Iris pigment epithelial cell (primary cell): ENCODE results near the gene LRRC37A.
"Not testable (repeated sequence)": the region's sequence is repeated elsewhere in the genome, so short reads cannot be mapped to it uniquely, and the experiment has no call there.

ENCODE experiments used
- DNase-seq: peaks from one replicate; pipeline ENCODE4 v3.0.0-alpha.2; 2011; ENCODE audit warnings: low read depth

The LRRC37A gene

DNA sequence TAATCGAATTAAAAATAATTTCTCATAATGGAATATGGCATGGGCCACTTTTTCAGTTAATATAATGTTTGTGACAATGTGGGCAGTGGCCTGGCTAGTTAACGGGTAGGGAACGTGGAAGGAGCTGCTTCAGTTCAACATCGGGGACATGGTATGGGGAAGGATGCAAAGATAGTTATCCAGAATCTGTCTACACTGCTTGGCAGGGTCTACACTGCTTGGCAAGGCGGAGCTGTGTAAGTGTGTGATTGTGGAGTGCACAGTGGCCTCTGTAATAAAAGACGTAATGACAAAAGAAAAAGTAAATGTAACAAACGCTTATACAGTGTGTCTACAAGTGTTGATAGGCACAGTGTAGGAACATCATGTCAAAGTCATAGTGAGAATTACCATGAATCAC is 7.3 kb upstream of the LRRC37A start:
- not testable (repeated sequence) for DNase-seq

DNA sequence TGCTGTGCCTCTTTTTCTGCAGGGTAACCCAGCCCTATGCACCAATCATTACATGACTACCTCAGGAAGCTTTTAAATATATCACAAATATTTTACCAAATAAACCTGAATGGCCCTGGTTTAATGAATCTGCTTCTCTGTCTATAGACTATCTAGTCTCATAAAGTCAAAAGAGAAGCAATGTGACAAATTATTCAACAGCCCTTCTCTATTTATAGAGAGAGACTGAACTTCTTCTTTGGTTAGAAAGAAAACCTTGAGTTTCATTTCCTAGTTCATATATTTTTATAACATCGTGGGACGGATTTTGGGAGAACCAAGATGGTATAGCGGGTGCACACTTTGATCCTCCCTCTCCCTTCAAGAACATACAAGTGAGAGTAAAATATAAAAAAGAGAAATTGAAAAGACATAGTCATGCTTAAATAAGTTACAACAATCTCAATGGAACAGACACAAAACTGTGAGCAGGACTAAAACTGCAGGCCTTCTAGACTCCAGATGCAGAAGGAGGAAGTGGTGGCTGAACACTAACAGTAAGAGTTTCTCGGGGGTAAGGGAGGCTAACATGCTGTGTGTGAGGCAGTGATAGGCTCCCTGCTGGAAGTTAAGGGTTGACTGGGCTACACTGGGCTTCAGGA is 3.9 kb upstream of the LRRC37A start:
- DNase-seq: not testable (repeated sequence)

DNA sequence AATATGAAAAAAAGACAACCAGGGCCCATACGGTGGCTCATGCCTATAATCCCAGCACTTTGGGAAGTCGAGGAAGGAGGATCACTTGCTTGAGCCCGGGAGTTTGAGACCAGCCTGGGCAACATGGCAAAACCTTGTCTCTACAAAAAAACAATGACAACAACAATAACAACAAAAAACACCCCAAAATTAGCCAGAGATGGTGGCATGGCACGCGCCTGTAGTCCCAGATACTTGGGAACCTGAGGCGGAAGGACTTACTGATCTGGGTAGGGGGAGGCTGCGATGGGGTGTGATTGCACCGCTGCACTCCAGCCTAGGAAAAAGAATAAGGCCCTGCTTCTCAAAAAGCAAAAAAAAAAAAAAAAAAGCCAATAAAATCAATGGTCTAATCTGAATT is 3.3 kb upstream of the LRRC37A start:
- DNase-seq: not testable (repeated sequence)

DNA sequence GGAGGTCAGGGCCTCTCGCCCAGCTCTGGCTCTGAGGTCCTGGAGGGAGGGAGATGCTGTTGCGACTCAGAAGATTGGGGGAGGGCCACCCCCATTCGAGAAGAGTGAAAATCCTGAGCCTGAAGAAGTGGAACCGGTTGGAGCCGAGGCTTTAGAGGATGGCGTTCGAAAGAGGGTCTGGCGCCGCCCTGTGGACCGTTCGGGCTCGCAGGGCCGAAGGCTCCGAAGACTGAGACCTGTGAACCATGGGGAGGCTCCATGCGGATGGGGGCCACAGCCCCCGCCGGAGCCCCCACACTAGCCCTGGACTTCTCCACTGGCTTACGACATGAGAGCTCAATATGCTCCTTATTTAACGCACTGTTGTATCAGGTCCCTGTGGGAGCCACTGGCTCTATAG is 46.3 kb downstream of the LRRC37A start:
- not testable (repeated sequence) for DNase-seq

DNA sequence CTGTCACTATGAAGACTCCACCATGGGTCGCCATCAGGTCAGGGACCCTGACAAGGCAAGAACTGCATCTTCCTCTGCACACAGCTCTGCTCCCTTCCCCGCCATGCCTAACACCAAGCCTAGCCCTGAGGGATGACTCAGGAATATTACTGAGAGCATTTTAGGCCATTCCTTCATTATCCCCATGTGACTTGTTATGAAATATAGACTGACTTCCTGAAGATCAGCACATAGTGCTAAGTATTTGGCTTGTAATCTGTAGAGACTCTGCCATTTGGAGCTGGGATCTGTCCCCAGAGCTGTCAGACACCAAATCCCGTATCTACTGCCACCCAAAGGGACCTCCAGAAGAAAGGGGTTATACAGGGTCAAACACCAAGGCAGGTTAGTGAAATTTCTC is 47.2 kb downstream of the LRRC37A start:
- DNase-seq: not testable (repeated sequence)

DNA sequence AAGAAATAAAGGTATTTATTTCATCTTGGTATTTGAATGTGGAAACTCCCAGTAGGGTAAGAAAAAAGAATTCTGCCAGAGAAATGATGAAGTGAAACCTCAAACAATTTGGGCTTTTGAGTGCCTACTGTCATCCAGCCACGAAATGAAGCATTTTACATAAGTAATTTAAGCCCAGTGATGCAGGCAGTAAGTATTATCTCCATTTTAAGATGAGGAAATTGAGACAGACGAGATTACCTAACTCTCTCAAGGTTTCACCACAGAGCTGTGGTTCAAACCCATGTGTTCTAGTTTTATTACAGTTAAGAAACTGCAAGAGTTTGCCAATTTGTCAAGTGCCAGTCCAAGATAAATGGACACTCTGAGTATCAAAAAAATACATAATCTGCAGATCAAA is 53.4 kb downstream of the LRRC37A start:
- DNase-seq: not testable (repeated sequence)

DNA sequence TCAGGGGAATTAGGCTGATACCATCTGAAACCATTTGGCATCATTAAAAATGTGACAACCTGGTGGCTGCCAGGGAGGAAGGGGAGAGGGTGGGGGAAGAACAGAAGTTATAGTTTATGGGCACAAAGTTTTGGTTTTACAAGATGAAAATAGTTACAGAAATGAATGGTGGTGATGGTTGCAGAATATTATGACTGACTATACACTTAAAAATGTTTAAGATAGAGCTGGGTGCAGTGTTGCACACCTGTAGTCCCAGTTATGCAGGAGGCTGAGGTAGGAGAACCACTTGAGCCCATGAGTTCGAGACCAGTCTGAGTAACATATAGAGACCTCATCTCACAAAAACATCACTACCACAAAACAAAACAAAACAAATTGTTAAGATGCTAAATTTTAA is 54.1 kb downstream of the LRRC37A start:
- DNase-seq: not testable (repeated sequence)

DNA sequence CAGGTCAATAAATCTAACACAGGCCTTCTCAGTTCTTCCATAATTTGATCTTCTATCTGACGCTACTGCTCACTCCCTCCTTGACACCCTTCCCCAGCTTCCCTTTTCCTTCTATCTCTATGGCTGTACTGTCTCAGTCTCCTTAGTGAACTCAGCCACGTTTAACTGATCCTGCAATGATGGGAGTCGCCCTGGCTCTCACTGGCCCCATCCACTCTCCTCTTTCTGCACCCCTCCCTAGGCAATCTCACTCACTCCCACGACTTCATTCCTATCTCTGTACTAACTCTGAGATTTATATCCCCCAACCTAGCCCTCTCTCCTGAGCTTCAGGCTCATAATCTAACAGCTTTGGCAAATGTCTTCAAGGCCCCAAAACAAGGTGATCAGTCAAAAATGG is 58.9 kb downstream of the LRRC37A start:
- not testable (repeated sequence) for DNase-seq

DNA sequence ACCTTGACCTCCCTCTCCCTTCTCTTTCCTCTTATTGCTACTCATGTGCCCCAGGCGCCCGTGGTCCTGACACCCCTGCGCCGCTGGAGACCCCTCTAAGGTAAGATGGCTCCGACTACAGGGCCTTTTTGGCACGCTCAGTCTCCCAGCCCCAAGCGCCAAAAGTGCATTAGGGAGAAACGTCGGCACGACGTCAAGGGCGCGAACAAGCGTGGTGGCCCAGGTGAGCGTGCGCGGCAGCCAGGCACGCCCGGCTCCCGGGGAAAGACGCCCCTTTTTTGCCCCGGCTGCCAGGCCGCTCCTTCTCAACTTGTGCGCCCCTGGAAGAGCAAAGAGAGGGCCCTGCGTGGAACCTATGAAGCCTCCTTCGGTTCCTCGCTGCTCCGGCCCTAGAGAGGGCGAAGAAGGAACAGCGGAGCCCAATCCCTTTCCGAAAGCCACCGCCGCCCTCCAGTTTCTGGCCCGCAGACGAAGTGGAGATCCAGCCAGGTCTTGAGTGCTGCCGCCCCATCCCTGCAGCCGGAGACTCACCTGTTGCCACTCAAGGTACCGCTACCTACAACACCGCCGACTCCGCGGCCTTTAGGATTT is 66.3 kb downstream of the LRRC37A start:
- not testable (repeated sequence) for DNase-seq

DNA sequence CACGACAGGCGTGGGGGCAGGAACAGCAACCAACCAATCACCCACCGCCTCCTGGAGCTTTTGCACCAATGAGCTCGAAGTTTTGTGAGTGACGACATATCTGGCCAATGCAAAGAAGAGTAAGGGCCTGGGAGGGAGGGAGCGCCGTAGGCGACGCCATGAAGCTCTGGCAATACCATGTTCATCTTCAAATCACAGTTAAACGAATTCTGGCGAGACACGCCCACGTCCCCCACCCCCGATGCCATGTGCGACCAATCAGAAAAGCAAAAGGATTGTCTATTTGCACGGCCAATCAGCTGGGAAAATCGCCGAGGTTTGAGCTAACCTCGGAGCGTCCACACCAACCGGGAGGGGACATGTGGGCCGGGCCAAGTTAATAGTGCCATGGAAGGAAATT is 66.8 kb downstream of the LRRC37A start, which contains the start of gene ARL17B:
TSS of gene ARL17B (minus strand) at position 12 of the 400 bp plus-strand sequence. CDS start 3,369 bp downstream, outside the sequence.
- not testable (repeated sequence) for DNase-seq

DNA sequence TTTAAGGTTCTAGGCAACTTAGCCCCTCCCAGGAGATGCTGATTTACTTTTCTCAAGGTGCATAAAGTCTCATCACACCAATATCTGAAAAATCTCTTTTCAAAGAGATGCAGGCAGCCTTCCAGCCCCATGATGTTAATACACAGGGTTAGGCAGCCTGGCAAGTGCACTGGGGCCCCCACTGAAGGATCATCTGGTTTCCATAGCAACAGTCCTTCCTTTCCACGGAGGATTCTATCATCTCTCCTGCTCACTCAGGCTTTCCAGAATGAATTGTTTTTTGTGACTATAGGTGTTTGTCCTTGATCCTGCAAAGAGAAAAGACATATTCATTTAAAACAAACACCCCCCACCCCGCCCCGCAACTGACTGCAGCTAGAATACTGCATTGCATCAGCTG is 72.6 kb downstream of the LRRC37A start:
- not testable (repeated sequence) for DNase-seq

DNA sequence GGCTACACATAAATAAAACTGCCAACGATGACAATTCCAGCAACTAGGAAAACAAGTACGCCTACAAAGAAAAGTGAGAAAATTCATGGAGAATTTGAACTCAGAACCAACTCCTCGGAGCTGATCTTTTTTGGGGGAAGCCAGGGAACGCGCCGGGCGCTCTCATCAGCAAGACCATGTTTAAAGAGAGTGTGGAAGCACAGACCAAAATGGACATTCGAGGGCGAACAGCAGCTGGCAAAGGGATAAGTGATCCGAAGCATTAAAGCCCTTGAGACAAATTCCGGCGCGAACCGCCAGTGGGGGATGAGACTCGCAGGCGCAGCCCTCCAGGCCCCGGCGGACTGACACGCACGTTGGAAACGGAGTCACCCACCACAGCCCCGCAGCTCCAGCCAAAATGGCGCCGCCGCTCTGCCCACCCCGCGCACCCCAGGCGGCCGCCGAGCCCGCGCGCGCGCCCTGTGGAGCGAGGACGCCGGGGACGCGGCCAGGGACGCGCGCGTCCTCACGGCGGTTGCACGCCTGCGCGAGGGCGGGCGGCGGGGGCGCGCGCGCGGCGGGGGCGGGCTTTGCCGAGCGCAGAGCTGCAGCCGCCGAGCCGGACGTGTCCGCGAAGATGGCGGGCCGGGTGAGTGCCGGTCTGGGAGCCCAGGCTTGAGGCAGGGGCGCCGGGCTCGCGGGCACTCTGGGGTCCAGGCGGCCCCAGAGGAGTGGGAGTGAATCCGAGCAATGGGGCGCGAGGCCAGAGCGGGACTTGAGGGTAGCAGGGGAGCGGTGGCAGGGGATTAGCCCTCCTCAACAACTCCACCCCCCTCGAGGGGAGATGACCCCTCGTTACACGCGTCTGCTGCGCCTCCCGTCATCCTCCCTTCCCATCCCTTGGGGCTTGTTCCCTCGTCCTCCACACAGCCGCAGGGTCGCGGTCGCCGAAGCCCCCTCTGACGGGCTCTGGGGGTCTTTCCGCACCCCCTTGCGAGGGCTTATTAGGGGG is 77.6 kb downstream of the LRRC37A start:
- not testable (repeated sequence) for DNase-seq

DNA sequence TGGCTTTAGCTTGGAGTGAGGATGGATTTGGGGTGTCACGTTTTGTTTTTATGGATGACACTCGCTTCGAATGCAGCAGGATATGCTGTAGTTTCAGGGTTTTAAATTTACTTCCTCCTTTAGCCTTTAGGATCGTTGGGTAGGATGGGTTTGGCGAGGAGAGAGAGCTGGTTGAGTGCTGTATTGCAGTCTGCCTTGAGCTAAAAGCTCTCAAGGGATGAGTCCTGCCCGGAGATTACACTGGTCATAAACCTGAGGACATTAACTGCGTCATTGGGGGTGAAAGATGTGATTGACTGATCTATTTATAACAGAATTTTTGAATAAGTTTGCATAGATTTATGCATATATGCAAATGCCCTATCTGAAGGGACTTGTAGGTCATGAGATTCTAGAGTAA is 78.5 kb downstream of the LRRC37A start:
- not testable (repeated sequence) for DNase-seq

DNA sequence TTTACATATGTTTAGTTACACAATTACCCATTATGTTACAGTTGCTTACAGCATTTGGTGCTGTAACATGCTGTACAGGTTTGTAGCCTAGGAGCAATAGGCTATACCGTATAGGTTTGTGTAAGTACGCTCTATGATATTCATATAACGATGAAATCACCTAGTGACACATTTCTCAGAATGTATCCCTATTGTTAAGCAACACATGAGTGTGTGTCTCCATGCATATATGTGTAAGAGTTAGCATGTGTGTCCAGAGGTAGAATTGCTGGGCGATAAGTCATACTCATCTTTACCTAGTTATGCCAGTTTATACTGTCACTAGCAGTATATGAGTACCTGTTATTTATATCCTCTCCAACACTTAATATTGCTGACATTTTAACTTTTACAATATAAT is 88.2 kb downstream of the LRRC37A start:
- not testable (repeated sequence) for DNase-seq

DNA sequence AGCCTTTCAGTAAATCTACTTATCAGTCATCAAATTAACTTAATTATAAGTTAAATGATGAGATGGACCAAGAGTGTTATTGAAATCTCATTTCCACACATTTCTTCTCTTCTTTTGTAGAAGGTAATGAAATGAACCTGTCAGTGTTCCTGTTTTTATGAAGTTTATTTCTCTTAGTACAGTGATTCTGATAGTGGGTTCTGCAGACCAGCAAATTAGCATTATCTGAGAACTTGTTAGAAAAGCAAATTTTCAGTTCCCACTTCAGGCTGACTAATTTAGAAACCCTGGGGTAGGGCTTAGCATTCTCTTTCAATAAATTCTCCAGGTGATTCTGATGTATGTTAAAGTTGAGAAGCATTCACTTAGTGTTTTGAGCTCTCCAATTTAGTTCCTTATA is 90.6 kb downstream of the LRRC37A start:
- DNase-seq: not testable (repeated sequence)
